Measurements from ENCODE around the gene GMNC. TPM values are rescaled to one million over a fixed set of nuclear protein-coding genes. Genes with fewer than 3 reads are reported as not detected.

Gene GMNC
- total RNA-seq, 3 donors from 2014 or later (not counting 1 experiment from before 2014, with no cell fraction given), result not detected

DNA sequence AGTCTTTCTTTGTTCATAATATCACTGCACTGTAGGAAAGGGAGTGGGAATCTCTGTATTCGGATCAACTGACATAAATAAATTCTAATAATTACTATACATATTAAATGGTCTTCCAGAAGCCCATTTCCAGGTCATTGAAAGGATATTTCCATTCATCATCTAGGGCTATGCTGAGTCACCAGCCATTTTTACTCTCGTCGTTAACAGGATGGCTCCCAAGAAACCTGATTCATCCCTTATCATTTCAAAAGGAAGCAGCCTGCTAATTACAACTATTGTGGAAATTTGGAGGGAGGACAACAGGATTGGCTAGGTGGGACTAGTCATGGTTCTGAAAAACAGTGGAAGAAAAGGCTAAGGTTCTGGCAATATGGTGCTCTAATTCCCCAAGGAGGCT, 13.6 kb downstream of the GMNC start:
- ATAC-seq, result no peak
- no CpG with 5 or more reads among the region's 3 CpGs for WGBS (ENCODE audit: insufficient coverage)
- no peaks in the 10 kb centered on the region for H3K27me3 Mint-ChIP-seq (ENCODE audit: low read depth in 2 of 2)

DNA sequence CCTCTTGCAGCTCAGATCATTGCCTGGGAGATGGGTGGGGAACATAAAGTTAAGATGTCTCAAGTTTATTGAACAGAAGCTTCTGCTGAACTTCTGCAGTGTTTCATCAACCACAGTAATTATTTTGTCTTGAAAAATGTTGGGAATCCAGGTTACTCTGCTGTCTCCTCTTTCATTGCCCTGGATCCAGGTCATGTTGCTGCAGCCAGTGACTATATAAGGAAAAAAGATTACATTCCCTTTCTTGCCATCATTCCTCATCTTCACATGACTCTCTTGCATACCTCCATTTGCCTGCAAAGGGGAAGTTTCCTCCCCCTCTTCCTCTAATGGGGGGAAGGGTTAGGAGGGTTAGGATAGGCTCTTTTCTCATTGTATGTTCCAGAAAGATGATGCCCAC, 15.1 kb downstream of the GMNC start:
- H3K27me3 ChIP-seq (ENCODE audit: control insufficient read depth, insufficient read depth, low read length), result no peaks in the 10 kb centered on the region
- no peaks in the 10 kb centered on the region for H3K27me3 Mint-ChIP-seq (ENCODE audit: low read depth in 2 of 2)
- H3K36me3 ChIP-seq (ENCODE audit: control insufficient read depth, insufficient read depth, low read length), result no peaks in the 10 kb centered on the region
- peaks cover 1 to 7% of the 10 kb centered on the region in 2 donors for H3K9me3 Mint-ChIP-seq
- no peaks in the 10 kb centered on the region for H3K9me3 ChIP-seq (ENCODE audit: control insufficient read depth, insufficient read depth, low read length)
- intact Hi-C loops (cut with micrococcal nuclease), result no loop called here
- no peaks in the 10 kb centered on the region for H3K4me1 ChIP-seq (ENCODE audit: control insufficient read depth, insufficient read depth, low read length)
- no peaks in the 10 kb centered on the region for H3K4me1 Mint-ChIP-seq
- no peak overlapping the region for H3K4me3 ChIP-seq (ENCODE audit: low read length)
- H3K4me3 Mint-ChIP-seq, result no peak overlapping the region
- H3K36me3 Mint-ChIP-seq, result no peaks in the 10 kb centered on the region
- no peak for TF ChIP-seq CTCF (IDR thresholded peaks at IDR 0.05)
- no peak overlapping the region for H3K27ac ChIP-seq (ENCODE audit: low read length)
- ATAC-seq, result no peak
- no peak for DNase-seq
- H3K27ac Mint-ChIP-seq, result no peak overlapping the region

More for the DNA sequence above, 13.6 kb downstream of the GMNC start:
- no peaks in the 10 kb centered on the region for H3K36me3 ChIP-seq (ENCODE audit: control insufficient read depth, insufficient read depth, low read length)
- TF ChIP-seq CTCF (IDR thresholded peaks at IDR 0.05), result no peak
- intact Hi-C loops (cut with micrococcal nuclease), result no loop called here
- Mint-ChIP-seq H3K4me3 (no peak overlapping the region), H3K4me1 (no peaks in the 10 kb centered on the region), H3K36me3 (no peaks in the 10 kb centered on the region), H3K27ac (no peak overlapping the region), H3K9me3 (peaks cover 3 to 7% of the 10 kb centered on the region in 2 donors)
- H3K4me3 ChIP-seq (ENCODE audit: low read length), result no peak overlapping the region
- no peaks in the 10 kb centered on the region for H3K4me1 ChIP-seq (ENCODE audit: control insufficient read depth, insufficient read depth, low read length)
- no peak for DNase-seq
- no peaks in the 10 kb centered on the region for H3K27me3 ChIP-seq (ENCODE audit: control insufficient read depth, insufficient read depth, low read length)
- H3K27ac ChIP-seq (ENCODE audit: low read length), result no peak overlapping the region
- H3K9me3 ChIP-seq (ENCODE audit: control insufficient read depth, insufficient read depth, low read length), result no peaks in the 10 kb centered on the region

DNA sequence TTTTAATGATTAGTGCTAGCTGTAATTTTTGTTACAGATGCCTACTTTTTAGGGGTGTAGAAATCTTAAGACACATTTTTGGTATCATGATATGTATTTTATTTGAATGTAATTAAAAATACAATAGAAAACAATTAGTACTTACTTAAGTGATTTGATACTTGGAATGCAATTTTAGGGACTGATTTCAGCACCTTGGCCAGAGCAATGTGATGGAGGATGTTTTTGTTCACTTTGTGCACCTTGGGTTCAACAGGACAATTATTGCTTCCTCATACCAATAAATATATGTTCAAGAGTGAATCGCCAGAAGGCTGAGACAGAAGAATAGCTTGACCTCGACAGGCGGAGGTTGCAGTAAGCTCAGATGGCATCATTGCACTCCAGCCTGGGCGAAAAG, 22.3 kb downstream of the GMNC start:
- no peak overlapping the region for H3K4me3 Mint-ChIP-seq
- H3K27ac Mint-ChIP-seq, result no peak overlapping the region
- no peaks in the 10 kb centered on the region for H3K36me3 Mint-ChIP-seq
- no peaks in the 10 kb centered on the region for H3K36me3 ChIP-seq (ENCODE audit: control insufficient read depth, insufficient read depth, low read length)
- intact Hi-C loops (cut with micrococcal nuclease), result no loop called here
- H3K4me1 Mint-ChIP-seq, result no peaks in the 10 kb centered on the region
- ATAC-seq, result no peak
- H3K27me3 ChIP-seq (ENCODE audit: control insufficient read depth, insufficient read depth, low read length), result no peaks in the 10 kb centered on the region
- H3K27ac ChIP-seq (ENCODE audit: low read length), result no peak overlapping the region
- no peak for TF ChIP-seq CTCF (IDR thresholded peaks at IDR 0.05)
- H3K4me3 ChIP-seq (ENCODE audit: low read length), result no peak overlapping the region
- DNase-seq, result no peak
- H3K9me3 ChIP-seq (ENCODE audit: control insufficient read depth, insufficient read depth, low read length), result no peaks in the 10 kb centered on the region
- no peaks in the 10 kb centered on the region for H3K4me1 ChIP-seq (ENCODE audit: control insufficient read depth, insufficient read depth, low read length)
- 43% methylated on average over 4 of the region's 4 CpGs for WGBS (ENCODE audit: insufficient coverage)
- no peaks in the 10 kb centered on the region for H3K27me3 Mint-ChIP-seq (ENCODE audit: low read depth in 2 of 2)
- H3K9me3 Mint-ChIP-seq, result peaks cover 6 to 10% of the 10 kb centered on the region in 2 donors

DNA sequence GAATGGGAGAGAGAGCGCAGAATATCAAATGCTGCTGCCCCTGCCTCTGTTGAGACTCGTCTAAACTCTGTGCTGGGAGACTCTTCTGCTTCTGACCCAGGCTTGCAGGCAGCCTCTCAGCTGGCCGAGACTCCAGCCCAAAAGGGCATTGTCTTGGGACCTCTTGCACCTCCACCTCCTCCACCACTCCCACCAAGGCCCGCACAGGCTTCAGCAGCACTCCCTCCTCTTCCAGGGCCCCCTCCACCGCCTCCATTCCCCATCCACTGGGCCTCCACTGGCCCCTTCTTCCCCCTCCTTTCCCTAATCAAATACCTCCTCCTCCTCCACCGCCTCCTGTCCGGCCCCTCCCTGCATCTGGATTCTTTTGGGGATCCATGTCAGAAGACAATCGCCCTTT, 31.3 kb downstream of the GMNC start:
- H3K4me3 ChIP-seq (ENCODE audit: low read length), result no peak overlapping the region
- TF ChIP-seq CTCF (IDR thresholded peaks at IDR 0.05), result no peak
- intact Hi-C loops (cut with micrococcal nuclease), result no loop called here
- H3K4me1 Mint-ChIP-seq, result no peaks in the 10 kb centered on the region
- no peaks in the 10 kb centered on the region for H3K9me3 ChIP-seq (ENCODE audit: control insufficient read depth, insufficient read depth, low read length)
- peaks cover 6 to 8% of the 10 kb centered on the region in 2 donors for H3K9me3 Mint-ChIP-seq
- no peaks in the 10 kb centered on the region for H3K27me3 Mint-ChIP-seq (ENCODE audit: low read depth in 2 of 2)
- no peaks in the 10 kb centered on the region for H3K4me1 ChIP-seq (ENCODE audit: control insufficient read depth, insufficient read depth, low read length)
- 85% methylated on average over 8 of the region's 8 CpGs for WGBS (ENCODE audit: insufficient coverage)
- H3K27ac Mint-ChIP-seq, result no peak overlapping the region
- H3K4me3 Mint-ChIP-seq, result no peak overlapping the region
- H3K36me3 ChIP-seq (ENCODE audit: control insufficient read depth, insufficient read depth, low read length), result no peaks in the 10 kb centered on the region
- no peaks in the 10 kb centered on the region for H3K36me3 Mint-ChIP-seq
- ATAC-seq (no peak), DNase-seq (no peak)
- H3K27ac ChIP-seq (ENCODE audit: low read length), result no peak overlapping the region
- no peaks in the 10 kb centered on the region for H3K27me3 ChIP-seq (ENCODE audit: control insufficient read depth, insufficient read depth, low read length)

Measured in natural killer cell (primary cell).